ENCODE data around the gene S1PR4.
"Not testable (repeated sequence)": the region's sequence is repeated elsewhere in the genome, so short reads cannot be mapped to it uniquely, and the experiment has no call there.

Gene S1PR4

GRCh38 chr19:3204646-3205275 lies 26.2 kb downstream of the S1PR4 start:
- no peaks in the 10 kb centered on the region for H3K27me3 ChIP-seq (ENCODE audit: control insufficient read depth, insufficient read depth, low read length)

DNA sequence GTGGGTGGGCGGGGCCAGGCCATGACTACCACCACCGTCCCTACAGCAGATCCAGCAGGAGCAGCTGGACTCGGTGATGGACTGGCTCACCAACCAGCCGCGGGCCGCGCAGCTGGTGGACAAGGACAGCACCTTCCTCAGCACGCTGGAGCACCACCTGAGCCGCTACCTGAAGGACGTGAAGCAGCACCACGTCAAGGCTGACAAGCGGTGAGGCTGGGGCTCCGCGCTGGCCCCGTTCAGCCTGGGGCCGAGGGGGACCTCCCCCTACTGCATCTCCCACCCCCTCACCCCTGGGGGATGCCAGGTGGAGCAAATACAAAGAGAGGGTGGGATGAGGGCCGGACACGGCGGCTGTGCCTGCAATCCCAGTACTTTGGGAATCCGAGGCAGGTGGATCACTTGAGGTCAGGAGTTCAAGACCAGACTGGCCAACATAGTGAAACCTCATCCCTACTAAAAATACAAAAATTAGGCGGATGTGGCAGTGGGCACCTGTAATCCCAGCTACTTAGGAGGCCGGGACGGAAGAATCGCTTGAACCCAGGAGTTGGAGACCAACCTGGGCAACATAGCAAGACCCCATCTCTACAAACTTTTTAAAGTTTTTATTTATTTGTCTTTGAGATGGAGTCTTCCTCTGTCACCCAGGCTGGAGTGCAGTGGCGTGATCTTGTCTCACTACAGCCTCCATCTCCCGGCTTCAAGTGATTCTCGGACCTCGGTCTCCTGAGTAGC lies 27.8 kb downstream of the S1PR4 start:
- H3K27me3 ChIP-seq (ENCODE audit: control insufficient read depth, insufficient read depth, low read length), result no peaks in the 10 kb centered on the region
- no peaks in the 10 kb centered on the region for H3K9me3 ChIP-seq (ENCODE audit: control insufficient read depth, insufficient read depth, low read length)
- H3K9ac ChIP-seq (ENCODE audit: low read depth, low read length), result no peak overlapping the region
- H3K36me3 ChIP-seq (ENCODE audit: control insufficient read depth, insufficient read depth, low read length), result peaks cover 40% of the 10 kb centered on the region
- peaks cover 2% of the 10 kb centered on the region for H3K4me1 ChIP-seq (ENCODE audit: control insufficient read depth, insufficient read depth, low read length)
- no peak overlapping the region for H3K4me3 ChIP-seq (ENCODE audit: low read depth, low read length)

More at GRCh38 chr19:3204646-3205275, 26.2 kb downstream of the S1PR4 start:
- H3K4me3 ChIP-seq (ENCODE audit: low read depth, low read length), result no peak overlapping the region
- H3K9ac ChIP-seq (ENCODE audit: low read depth, low read length), result no peak overlapping the region
- H3K9me3 ChIP-seq (ENCODE audit: control insufficient read depth, insufficient read depth, low read length), result no peaks in the 10 kb centered on the region
- no peaks in the 10 kb centered on the region for H3K4me1 ChIP-seq (ENCODE audit: control insufficient read depth, insufficient read depth, low read length)
- peaks cover 48% of the 10 kb centered on the region for H3K36me3 ChIP-seq (ENCODE audit: control insufficient read depth, insufficient read depth, low read length)

DNA sequence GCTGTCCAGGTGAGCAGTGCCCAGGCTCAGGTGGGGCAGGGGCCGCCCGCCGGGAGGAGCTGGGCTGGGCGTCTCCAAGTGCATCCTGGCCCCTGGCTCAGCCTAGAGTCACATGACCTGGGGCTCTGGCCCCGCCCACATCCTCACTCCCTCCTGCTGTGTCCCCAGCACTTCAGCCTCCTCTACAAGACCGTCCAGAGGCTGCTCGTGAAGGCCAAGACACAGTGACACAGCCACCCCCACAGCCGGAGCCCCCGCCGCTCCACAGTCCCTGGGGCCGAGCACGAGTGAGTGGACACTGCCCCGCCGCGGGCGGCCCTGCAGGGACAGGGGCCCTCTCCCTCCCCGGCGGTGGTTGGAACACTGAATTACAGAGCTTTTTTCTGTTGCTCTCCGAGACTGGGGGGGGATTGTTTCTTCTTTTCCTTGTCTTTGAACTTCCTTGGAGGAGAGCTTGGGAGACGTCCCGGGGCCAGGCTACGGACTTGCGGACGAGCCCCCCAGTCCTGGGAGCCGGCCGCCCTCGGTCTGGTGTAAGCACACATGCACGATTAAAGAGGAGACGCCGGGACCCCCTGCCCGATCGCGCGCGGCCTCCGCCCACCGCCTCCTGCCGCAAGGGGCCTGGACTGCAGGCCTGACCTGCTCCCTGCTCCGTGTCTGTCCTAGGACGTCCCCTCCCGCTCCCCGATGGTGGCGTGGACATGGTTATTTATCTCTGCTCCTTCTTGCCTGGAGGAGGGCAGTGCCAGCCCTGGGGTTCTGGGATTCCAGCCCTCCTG lies 29.1 kb downstream of the S1PR4 start:
- Histone ChIP-seq H3K9ac (ENCODE audit: low read depth, low read length) (no peak overlapping the region), H3K4me1 (ENCODE audit: control insufficient read depth, insufficient read depth, low read length) (peaks cover 2% of the 10 kb centered on the region), H3K4me3 (ENCODE audit: low read depth, low read length) (no peak overlapping the region), H3K27me3 (ENCODE audit: control insufficient read depth, insufficient read depth, low read length) (no peaks in the 10 kb centered on the region), H3K9me3 (ENCODE audit: control insufficient read depth, insufficient read depth, low read length) (no peaks in the 10 kb centered on the region), H3K36me3 (ENCODE audit: control insufficient read depth, insufficient read depth, low read length) (peaks cover 34% of the 10 kb centered on the region)

- Histone ChIP-seq H3K36me3 (ENCODE audit: control insufficient read depth, insufficient read depth, low read length) (peaks cover 32% of the 10 kb centered on the region), H3K4me3 (ENCODE audit: low read depth, low read length) (no peak overlapping the region), H3K9ac (ENCODE audit: low read depth, low read length) (no peak overlapping the region), H3K9me3 (ENCODE audit: control insufficient read depth, insufficient read depth, low read length) (no peaks in the 10 kb centered on the region), H3K4me1 (ENCODE audit: control insufficient read depth, insufficient read depth, low read length) (peaks cover 2% of the 10 kb centered on the region), H3K27me3 (ENCODE audit: control insufficient read depth, insufficient read depth, low read length) (no peaks in the 10 kb centered on the region)
Observed at GRCh38 chr19:3208317-3209207, 30.0 kb downstream of the S1PR4 start.

GRCh38 chr19:3210347-3211017 lies 31.9 kb downstream of the S1PR4 start:
- no peak overlapping the region for H3K9ac ChIP-seq (ENCODE audit: low read depth, low read length)

GRCh38 chr19:3211191-3211590 lies 32.6 kb downstream of the S1PR4 start:
- H3K9ac ChIP-seq (ENCODE audit: low read depth, low read length), result no peak overlapping the region
- peaks cover 2% of the 10 kb centered on the region for H3K4me1 ChIP-seq (ENCODE audit: control insufficient read depth, insufficient read depth, low read length)
- H3K27me3 ChIP-seq (ENCODE audit: control insufficient read depth, insufficient read depth, low read length), result no peaks in the 10 kb centered on the region
- H3K9me3 ChIP-seq (ENCODE audit: control insufficient read depth, insufficient read depth, low read length), result no peaks in the 10 kb centered on the region
- H3K36me3 ChIP-seq (ENCODE audit: control insufficient read depth, insufficient read depth, low read length), result peaks cover 13% of the 10 kb centered on the region
- H3K4me3 ChIP-seq (ENCODE audit: low read depth, low read length), result no peak overlapping the region

More at GRCh38 chr19:3210347-3211017, 31.9 kb downstream of the S1PR4 start:
- Histone ChIP-seq H3K36me3 (ENCODE audit: control insufficient read depth, insufficient read depth, low read length) (peaks cover 15% of the 10 kb centered on the region), H3K9me3 (ENCODE audit: control insufficient read depth, insufficient read depth, low read length) (no peaks in the 10 kb centered on the region), H3K4me3 (ENCODE audit: low read depth, low read length) (no peak overlapping the region), H3K27me3 (ENCODE audit: control insufficient read depth, insufficient read depth, low read length) (no peaks in the 10 kb centered on the region), H3K4me1 (ENCODE audit: control insufficient read depth, insufficient read depth, low read length) (peaks cover 2% of the 10 kb centered on the region)

GRCh38 chr19:3213159-3213558 lies 34.6 kb downstream of the S1PR4 start:
- no peak overlapping the region for H3K4me3 ChIP-seq (ENCODE audit: low read depth, low read length)
- peaks cover 2% of the 10 kb centered on the region for H3K4me1 ChIP-seq (ENCODE audit: control insufficient read depth, insufficient read depth, low read length)
- no peaks in the 10 kb centered on the region for H3K9me3 ChIP-seq (ENCODE audit: control insufficient read depth, insufficient read depth, low read length)
- no peaks in the 10 kb centered on the region for H3K27me3 ChIP-seq (ENCODE audit: control insufficient read depth, insufficient read depth, low read length)
- no peak overlapping the region for H3K9ac ChIP-seq (ENCODE audit: low read depth, low read length)
- no peaks in the 10 kb centered on the region for H3K36me3 ChIP-seq (ENCODE audit: control insufficient read depth, insufficient read depth, low read length)

DNA sequence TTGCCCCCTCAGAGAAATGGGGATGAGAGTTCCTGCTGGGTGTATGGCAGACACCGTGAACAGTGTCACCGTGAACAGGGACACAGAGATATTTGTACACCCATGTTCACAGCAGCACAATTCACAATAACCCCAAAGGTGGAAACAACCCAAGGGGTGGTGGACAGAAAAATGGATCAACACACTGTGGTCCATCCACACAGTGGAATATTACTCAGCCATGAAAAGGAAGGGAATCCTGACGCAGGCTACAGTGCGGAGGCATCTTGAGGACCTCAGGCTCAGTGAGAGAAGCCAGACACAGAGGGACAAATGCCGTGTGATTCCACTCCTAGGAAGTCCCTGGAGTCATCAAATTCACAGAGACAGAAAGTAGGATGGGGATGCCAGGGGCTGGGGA lies 38.3 kb downstream of the S1PR4 start:
- H3K9me3 ChIP-seq (ENCODE audit: control insufficient read depth, insufficient read depth, low read length), result no peaks in the 10 kb centered on the region

GRCh38 chr19:3220576-3220975 lies 42.0 kb downstream of the S1PR4 start:
- Histone ChIP-seq H3K27me3 (ENCODE audit: control insufficient read depth, insufficient read depth, low read length) (no peaks in the 10 kb centered on the region), H3K9ac (ENCODE audit: low read depth, low read length) (no peak overlapping the region), H3K36me3 (ENCODE audit: control insufficient read depth, insufficient read depth, low read length) (no peaks in the 10 kb centered on the region), H3K9me3 (ENCODE audit: control insufficient read depth, insufficient read depth, low read length) (no peaks in the 10 kb centered on the region), H3K4me1 (ENCODE audit: control insufficient read depth, insufficient read depth, low read length) (no peaks in the 10 kb centered on the region), H3K4me3 (ENCODE audit: low read depth, low read length) (no peak overlapping the region)

More for the DNA sequence above, 38.3 kb downstream of the S1PR4 start:
- Histone ChIP-seq H3K36me3 (ENCODE audit: control insufficient read depth, insufficient read depth, low read length) (no peaks in the 10 kb centered on the region), H3K9ac (ENCODE audit: low read depth, low read length) (no peak overlapping the region), H3K4me3 (ENCODE audit: low read depth, low read length) (no peak overlapping the region), H3K27me3 (ENCODE audit: control insufficient read depth, insufficient read depth, low read length) (no peaks in the 10 kb centered on the region), H3K4me1 (ENCODE audit: control insufficient read depth, insufficient read depth, low read length) (no peaks in the 10 kb centered on the region)

GRCh38 chr19:3221576-3221975 lies 43.0 kb downstream of the S1PR4 start:
- not testable (repeated sequence) for H3K4me1 ChIP-seq (ENCODE audit: control insufficient read depth, insufficient read depth, low read length); H3K9ac ChIP-seq (ENCODE audit: low read depth, low read length); H3K9me3 ChIP-seq (ENCODE audit: control insufficient read depth, insufficient read depth, low read length); H3K36me3 ChIP-seq (ENCODE audit: control insufficient read depth, insufficient read depth, low read length); H3K27me3 ChIP-seq (ENCODE audit: control insufficient read depth, insufficient read depth, low read length); H3K4me3 ChIP-seq (ENCODE audit: low read depth, low read length)

GRCh38 chr19:3222709-3223108 lies 44.1 kb downstream of the S1PR4 start:
- H3K27me3 ChIP-seq (ENCODE audit: control insufficient read depth, insufficient read depth, low read length), result peaks cover 2% of the 10 kb centered on the region
- no peaks in the 10 kb centered on the region for H3K9me3 ChIP-seq (ENCODE audit: control insufficient read depth, insufficient read depth, low read length)
- no peak overlapping the region for H3K9ac ChIP-seq (ENCODE audit: low read depth, low read length)
- no peaks in the 10 kb centered on the region for H3K36me3 ChIP-seq (ENCODE audit: control insufficient read depth, insufficient read depth, low read length)
- H3K4me3 ChIP-seq (ENCODE audit: low read depth, low read length), result no peak overlapping the region
- H3K4me1 ChIP-seq (ENCODE audit: control insufficient read depth, insufficient read depth, low read length), result no peaks in the 10 kb centered on the region
